DOHH2 (cell line): ENCODE results near the gene SHANK3.

Source experiments
- H3F3A ChIP-seq: fragments of 200-600 bp; sonication (generic), shearing (Covaris generic); 2 replicates; pipeline ENCODE4 v1.6.0; 2016; ENCODE audit warnings: antibody characterized with exemption, mild to moderate bottlenecking; ENCODE audit not compliant: control insufficient read depth, insufficient read depth
- H3K27ac ChIP-seq: fragments of 200-600 bp; sonication (generic); 2 replicates; pipeline ENCODE4 v1.5.1; 2014; ENCODE audit warnings: low read depth, mild to moderate bottlenecking, low read length, moderate library complexity
- H3K27me3 ChIP-seq: fragments of 200-600 bp; sonication (generic); 2 replicates; pipeline ENCODE4 v1.6.1; 2014; ENCODE audit warnings: mild to moderate bottlenecking, low read length, mixed read lengths; ENCODE audit not compliant: control insufficient read depth
- H3K36me3 ChIP-seq: fragments of 200-600 bp; sonication (generic); 2 replicates; pipeline ENCODE4 v1.6.1; 2014; ENCODE audit warnings: mild to moderate bottlenecking, low read length, moderate library complexity, mixed read lengths; ENCODE audit not compliant: control insufficient read depth
- H3K4me1 ChIP-seq: fragments of 200-600 bp; sonication (generic); 2 replicates; pipeline ENCODE4 v1.6.1; 2014; ENCODE audit warnings: mild to moderate bottlenecking, low read length, mixed read lengths; ENCODE audit not compliant: control insufficient read depth
- H3K4me2 ChIP-seq: fragments of 200-600 bp; sonication (generic); 2 replicates; pipeline ENCODE4 v1.6.0; 2014; ENCODE audit warnings: mild to moderate bottlenecking, low read length, moderate library complexity
- H3K4me3 ChIP-seq: fragments of 200-600 bp; sonication (generic); 2 replicates; pipeline ENCODE4 v1.5.1; 2014; ENCODE audit warnings: mild to moderate bottlenecking, low read length, mixed read lengths
- H3K79me2 ChIP-seq: fragments of 200-600 bp; sonication (generic); 2 replicates; pipeline ENCODE4 v1.6.1; 2014; ENCODE audit warnings: mild to moderate bottlenecking, low read length, mixed read lengths; ENCODE audit not compliant: control insufficient read depth
- H3K9me2 ChIP-seq: fragments of 200-600 bp; sonication (generic); replicated peaks from 2 replicates; pipeline ENCODE4 v1.6.1; 2014; ENCODE audit warnings: mild to moderate bottlenecking, low read length, mixed read lengths; ENCODE audit not compliant: control insufficient read depth
- H3K9me3 ChIP-seq: fragments of 200-600 bp; sonication (generic); 2 replicates; pipeline ENCODE4 v1.6.1; 2014; ENCODE audit warnings: antibody characterized with exemption, low read length, mixed read lengths; ENCODE audit not compliant: control insufficient read depth, insufficient read depth
- H4K20me1 ChIP-seq: fragments of 200-600 bp; sonication (generic); 2 replicates; pipeline ENCODE4 v1.6.0; 2014; ENCODE audit warnings: low read depth, mild to moderate bottlenecking, antibody characterized with exemption, low read length, moderate library complexity; ENCODE audit not compliant: control insufficient read depth, insufficient read depth
- EZH2phosphoT487 ChIP-seq: fragments of 200-600 bp; sonication (generic); IDR thresholded peaks from 2 replicates; pipeline ENCODE4 v1.6.1; 2017; ENCODE audit warnings: borderline replicate concordance, mild to moderate bottlenecking, antibody characterized with exemption, low read length, moderate library complexity, mixed read lengths
- TF ChIP-seq, protein P1 (sequence below): fragments of 200-600 bp; sonication (generic); IDR thresholded peaks from one replicate; pipeline ENCODE4 v1.5.1; 2014; ENCODE audit warnings: antibody characterized with exemption, mild to moderate bottlenecking, low read depth, low read length; ENCODE audit not compliant: poor library complexity, severe bottlenecking

SHANK3 gene

DNA sequence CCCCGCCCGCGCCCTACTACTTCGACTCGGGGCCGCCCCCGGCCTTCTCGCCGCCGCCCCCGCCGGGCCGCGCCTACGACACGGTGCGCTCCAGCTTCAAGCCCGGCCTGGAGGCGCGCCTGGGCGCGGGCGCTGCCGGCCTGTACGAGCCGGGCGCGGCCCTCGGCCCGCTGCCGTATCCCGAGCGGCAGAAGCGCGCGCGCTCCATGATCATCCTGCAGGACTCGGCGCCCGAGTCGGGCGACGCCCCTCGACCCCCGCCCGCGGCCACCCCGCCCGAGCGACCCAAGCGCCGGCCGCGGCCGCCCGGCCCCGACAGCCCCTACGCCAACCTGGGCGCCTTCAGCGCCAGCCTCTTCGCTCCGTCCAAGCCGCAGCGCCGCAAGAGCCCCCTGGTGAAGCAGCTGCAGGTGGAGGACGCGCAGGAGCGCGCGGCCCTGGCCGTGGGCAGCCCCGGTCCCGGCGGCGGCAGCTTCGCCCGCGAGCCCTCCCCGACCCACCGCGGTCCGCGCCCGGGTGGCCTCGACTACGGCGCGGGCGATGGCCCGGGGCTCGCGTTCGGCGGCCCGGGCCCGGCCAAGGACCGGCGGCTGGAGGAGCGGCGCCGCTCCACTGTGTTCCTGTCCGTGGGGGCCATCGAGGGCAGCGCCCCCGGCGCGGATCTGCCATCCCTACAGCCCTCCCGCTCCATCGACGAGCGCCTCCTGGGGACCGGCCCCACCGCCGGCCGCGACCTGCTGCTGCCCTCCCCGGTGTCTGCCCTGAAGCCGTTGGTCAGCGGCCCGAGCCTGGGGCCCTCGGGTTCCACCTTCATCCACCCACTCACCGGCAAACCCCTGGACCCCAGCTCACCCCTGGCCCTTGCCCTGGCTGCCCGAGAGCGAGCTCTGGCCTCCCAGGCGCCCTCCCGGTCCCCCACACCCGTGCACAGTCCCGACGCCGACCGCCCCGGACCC is 48.0 kb downstream of the SHANK3 start:
- H3K4me2 ChIP-seq = no peak overlapping the region
- H3K27me3 ChIP-seq = peaks cover 12% of the 10 kb centered on the region; the same call in 1 of the 2 replicates
- no peaks in the 10 kb centered on the region for H3K9me3 ChIP-seq
- no peak overlapping the region for H3K4me3 ChIP-seq
- H3K4me1 ChIP-seq = peaks cover 9% of the 10 kb centered on the region
- TF ChIP-seq, protein P1, sequence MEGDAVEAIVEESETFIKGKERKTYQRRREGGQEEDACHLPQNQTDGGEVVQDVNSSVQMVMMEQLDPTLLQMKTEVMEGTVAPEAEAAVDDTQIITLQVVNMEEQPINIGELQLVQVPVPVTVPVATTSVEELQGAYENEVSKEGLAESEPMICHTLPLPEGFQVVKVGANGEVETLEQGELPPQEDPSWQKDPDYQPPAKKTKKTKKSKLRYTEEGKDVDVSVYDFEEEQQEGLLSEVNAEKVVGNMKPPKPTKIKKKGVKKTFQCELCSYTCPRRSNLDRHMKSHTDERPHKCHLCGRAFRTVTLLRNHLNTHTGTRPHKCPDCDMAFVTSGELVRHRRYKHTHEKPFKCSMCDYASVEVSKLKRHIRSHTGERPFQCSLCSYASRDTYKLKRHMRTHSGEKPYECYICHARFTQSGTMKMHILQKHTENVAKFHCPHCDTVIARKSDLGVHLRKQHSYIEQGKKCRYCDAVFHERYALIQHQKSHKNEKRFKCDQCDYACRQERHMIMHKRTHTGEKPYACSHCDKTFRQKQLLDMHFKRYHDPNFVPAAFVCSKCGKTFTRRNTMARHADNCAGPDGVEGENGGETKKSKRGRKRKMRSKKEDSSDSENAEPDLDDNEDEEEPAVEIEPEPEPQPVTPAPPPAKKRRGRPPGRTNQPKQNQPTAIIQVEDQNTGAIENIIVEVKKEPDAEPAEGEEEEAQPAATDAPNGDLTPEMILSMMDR = no peak
- TF ChIP-seq EZH2phosphoT487 = no peak
- H3K36me3 ChIP-seq = no peaks in the 10 kb centered on the region
- no peaks in the 10 kb centered on the region for H3F3A ChIP-seq
- no peaks in the 10 kb centered on the region for H4K20me1 ChIP-seq
- H3K9me2 ChIP-seq = no peaks in the 10 kb centered on the region
- H3K79me2 ChIP-seq = no peaks in the 10 kb centered on the region
- no peak overlapping the region for H3K27ac ChIP-seq

DNA sequence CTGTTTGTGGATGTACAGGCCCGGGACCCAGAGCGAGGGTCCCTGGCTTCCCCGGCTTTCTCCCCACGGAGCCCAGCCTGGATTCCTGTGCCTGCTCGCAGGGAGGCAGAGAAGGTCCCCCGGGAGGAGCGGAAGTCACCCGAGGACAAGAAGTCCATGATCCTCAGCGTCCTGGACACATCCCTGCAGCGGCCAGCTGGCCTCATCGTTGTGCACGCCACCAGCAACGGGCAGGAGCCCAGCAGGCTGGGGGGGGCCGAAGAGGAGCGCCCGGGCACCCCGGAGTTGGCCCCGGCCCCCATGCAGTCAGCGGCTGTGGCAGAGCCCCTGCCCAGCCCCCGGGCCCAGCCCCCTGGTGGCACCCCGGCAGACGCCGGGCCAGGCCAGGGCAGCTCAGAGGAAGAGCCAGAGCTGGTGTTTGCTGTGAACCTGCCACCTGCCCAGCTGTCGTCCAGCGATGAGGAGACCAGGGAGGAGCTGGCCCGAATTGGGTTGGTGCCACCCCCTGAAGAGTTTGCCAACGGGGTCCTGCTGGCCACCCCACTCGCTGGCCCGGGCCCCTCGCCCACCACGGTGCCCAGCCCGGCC is 48.7 kb downstream of the SHANK3 start:
- Histone ChIP-seq H3K4me1 (peaks cover 9% of the 10 kb centered on the region), H3K27ac (no peak overlapping the region), H3K36me3 (no peaks in the 10 kb centered on the region), H3F3A (no peaks in the 10 kb centered on the region), H4K20me1 (no peaks in the 10 kb centered on the region), H3K27me3 (peaks cover 12% of the 10 kb centered on the region; the same call in 1 of the 2 replicates), H3K9me2 (no peaks in the 10 kb centered on the region), H3K9me3 (no peaks in the 10 kb centered on the region), H3K4me3 (no peak overlapping the region), H3K4me2 (no peak overlapping the region), H3K79me2 (no peaks in the 10 kb centered on the region)
- TF ChIP-seq EZH2phosphoT487 = no peak
- TF ChIP-seq, protein P1 = no peak

DNA sequence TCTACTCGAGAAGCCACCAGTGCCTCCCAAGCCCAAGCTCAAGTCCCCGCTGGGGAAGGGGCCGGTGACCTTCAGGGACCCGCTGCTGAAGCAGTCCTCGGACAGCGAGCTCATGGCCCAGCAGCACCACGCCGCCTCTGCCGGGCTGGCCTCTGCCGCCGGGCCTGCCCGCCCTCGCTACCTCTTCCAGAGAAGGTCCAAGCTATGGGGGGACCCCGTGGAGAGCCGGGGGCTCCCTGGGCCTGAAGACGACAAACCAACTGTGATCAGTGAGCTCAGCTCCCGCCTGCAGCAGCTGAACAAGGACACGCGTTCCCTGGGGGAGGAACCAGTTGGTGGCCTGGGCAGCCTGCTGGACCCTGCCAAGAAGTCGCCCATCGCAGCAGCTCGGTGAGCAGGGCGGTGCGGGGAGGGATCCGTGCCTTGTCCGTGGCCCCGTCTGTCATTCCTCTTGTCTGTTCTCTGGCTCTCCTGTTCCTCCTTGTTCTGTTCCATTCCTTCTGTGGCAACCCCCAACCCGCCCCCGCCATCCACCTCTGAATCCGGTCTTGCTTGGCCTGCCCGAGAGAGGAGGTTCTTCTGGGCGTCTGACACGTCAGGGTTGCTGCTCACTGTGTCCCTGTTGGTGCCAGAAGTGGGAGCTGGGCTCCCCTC is 49.6 kb downstream of the SHANK3 start:
- Histone ChIP-seq H3K27ac (no peak overlapping the region), H3K36me3 (no peaks in the 10 kb centered on the region), H3F3A (no peaks in the 10 kb centered on the region), H3K4me2 (no peak overlapping the region), H3K4me3 (no peak overlapping the region), H3K4me1 (peaks cover 9% of the 10 kb centered on the region), H3K27me3 (peaks cover 4% of the 10 kb centered on the region; the same call in 1 of the 2 replicates), H4K20me1 (no peaks in the 10 kb centered on the region), H3K79me2 (no peaks in the 10 kb centered on the region), H3K9me3 (no peaks in the 10 kb centered on the region), H3K9me2 (no peaks in the 10 kb centered on the region)
- no peak for TF ChIP-seq EZH2phosphoT487
- TF ChIP-seq, protein P1 = no peak
